ENCODE results near the gene GPR17.
A peak's percentile ranks its signal among the peaks of the same experiment; 100 is the strongest.

GPR17 gene

GRCh38 chr2:127685410-127686080 lies 39.6 kb downstream of the GPR17 start:
- DNase-seq (ENCODE audit: low read depth in 2 of 3, low spot score in 1 of 3): no peak

- no peak for DNase-seq (ENCODE audit: low read depth in 2 of 3, low spot score in 1 of 3)
Observed at GRCh38 chr2:127688405-127688804, 42.5 kb downstream of the GPR17 start.

GRCh38 chr2:127690696-127691095 lies 44.7 kb downstream of the GPR17 start:
- no peak for DNase-seq (ENCODE audit: low read depth in 2 of 3, low spot score in 1 of 3)

- DNase-seq (ENCODE audit: low read depth in 2 of 3, low spot score in 1 of 3): no peak
Observed at GRCh38 chr2:127694986-127695385, 49.0 kb downstream of the GPR17 start.

- DNase-seq (ENCODE audit: low read depth in 2 of 3, low spot score in 1 of 3): peak in 1 of 3 donors; percentile 34
Observed at GRCh38 chr2:127695491-127696472, 49.8 kb downstream of the GPR17 start.

GRCh38 chr2:127697482-127698180 lies 51.7 kb downstream of the GPR17 start:
- DNase-seq (ENCODE audit: low read depth in 2 of 3, low spot score in 1 of 3): no peak

- DNase-seq (ENCODE audit: low read depth in 2 of 3, low spot score in 1 of 3): no peak
Observed at GRCh38 chr2:127698553-127699355, 52.8 kb downstream of the GPR17 start.

- DNase-seq (ENCODE audit: low read depth in 2 of 3, low spot score in 1 of 3): peak in 2 of 3 donors; percentile 14 to 21
Observed at GRCh38 chr2:127700527-127701192, 54.7 kb downstream of the GPR17 start.

- peak; percentile 77 to 86 (median 85) for DNase-seq (ENCODE audit: low read depth in 2 of 3, low spot score in 1 of 3)
Observed at GRCh38 chr2:127701193-127701650, 55.3 kb downstream of the GPR17 start, which contains the start of gene SFT2D3. Gene SFT2D3, plus strand, starts transcription at chr2:127701497. Its CDS starts 32 bp downstream, at chr2:127701529.

GRCh38 chr2:127701651-127702394 lies 55.9 kb downstream of the GPR17 start:
- peak; percentile 62 to 72 (median 71) for DNase-seq (ENCODE audit: low read depth in 2 of 3, low spot score in 1 of 3)

Data from stimulated activated CD4-positive, alpha-beta T cell treated with anti-CD3 and anti-CD28 coated beads, Interleukin-12 subunit alpha, Interleukin-12 subunit beta, amount 100 ng/mL, for 48 hours (primary cell).